ENCODE measurements around the gene KDM4B. TPM values are rescaled to one million over a fixed set of nuclear protein-coding genes. Genes with fewer than 3 reads are reported as not detected.

KDM4B gene
- total RNA-seq, 1 experiment from 2014 or later: 43.7 TPM

- no CpG with 5 or more reads among the region's 26 CpGs for WGBS (ENCODE audit: extremely low coverage, insufficient read length, low lambda C conversion rate)
- Histone ChIP-seq H3K79me2 (ENCODE audit: insufficient read depth, low read length) (no peaks in the 10 kb centered on the region), H4K91ac (ENCODE audit: insufficient read length, low read depth, low read length) (no peak overlapping the region), H4K20me1 (ENCODE audit: control insufficient read depth, insufficient read depth, insufficient read length) (no peaks in the 10 kb centered on the region), H3T11ph (ENCODE audit: low read length) (no peak overlapping the region), H2AFZ (ENCODE audit: low read length) (no peak overlapping the region), H3K4me2 (ENCODE audit: insufficient read depth, insufficient read length, low read length) (no peak overlapping the region), H2BK5ac (ENCODE audit: insufficient read length, low read length) (no peak overlapping the region), H3K79me1 (ENCODE audit: insufficient read depth, low read depth, low read length, poor library complexity, severe bottlenecking) (no peaks in the 10 kb centered on the region), H3K18ac (ENCODE audit: insufficient read length, low read depth, low read length) (no peak overlapping the region), H2BK15ac (ENCODE audit: low read depth, low read length) (no peak overlapping the region), H2BK120ac (ENCODE audit: low read depth, low read length, poor library complexity, severe bottlenecking) (no peak overlapping the region), H3K56ac (ENCODE audit: insufficient read length, low read depth, low read length) (no peak overlapping the region), H4K8ac (replicated peaks; ENCODE audit: insufficient read length, low read depth, low read length) (no peak overlapping the region), H2BK12ac (ENCODE audit: insufficient read length, low read depth, low read length) (no peak overlapping the region), H3K23ac (ENCODE audit: insufficient read length, low read depth, low read length) (no peak overlapping the region), H2BK20ac (ENCODE audit: low read depth, low read length, poor library complexity, severe bottlenecking) (no peak overlapping the region), H3K27ac (ENCODE audit: insufficient read length, low read depth, low read length) (no peak overlapping the region), H3K23me2 (ENCODE audit: insufficient read length, low read depth, low read length, poor library complexity, severe bottlenecking) (no peaks in the 10 kb centered on the region), H4K5ac (ENCODE audit: insufficient read length, low read depth, low read length) (no peak overlapping the region), H3K14ac (ENCODE audit: insufficient read depth, low read length) (no peak overlapping the region; the same call in 1 of the 2 replicates), H3K9me3 (ENCODE audit: control insufficient read depth, low read depth, low read length) (no peaks in the 10 kb centered on the region), H3K4me1 (ENCODE audit: insufficient read depth, low read length) (no peaks in the 10 kb centered on the region), H3K9ac (ENCODE audit: extremely low read depth, insufficient read length, low read length) (no peak overlapping the region), H3K27me3 (ENCODE audit: insufficient read depth, low read length) (no peaks in the 10 kb centered on the region), H2AK5ac (ENCODE audit: insufficient read length, low read length) (no peak overlapping the region), H3K4ac (ENCODE audit: low read depth, low read length) (no peak overlapping the region; the same call in 1 of the 2 replicates)
- H3K27ac Mint-ChIP-seq: peak overlapping the region; percentile 25 to 93 (median 82); a peak in 4 of 7 replicates
- H3K4me3 Mint-ChIP-seq: no peak overlapping the region
- TF ChIP-seq, protein P1, sequence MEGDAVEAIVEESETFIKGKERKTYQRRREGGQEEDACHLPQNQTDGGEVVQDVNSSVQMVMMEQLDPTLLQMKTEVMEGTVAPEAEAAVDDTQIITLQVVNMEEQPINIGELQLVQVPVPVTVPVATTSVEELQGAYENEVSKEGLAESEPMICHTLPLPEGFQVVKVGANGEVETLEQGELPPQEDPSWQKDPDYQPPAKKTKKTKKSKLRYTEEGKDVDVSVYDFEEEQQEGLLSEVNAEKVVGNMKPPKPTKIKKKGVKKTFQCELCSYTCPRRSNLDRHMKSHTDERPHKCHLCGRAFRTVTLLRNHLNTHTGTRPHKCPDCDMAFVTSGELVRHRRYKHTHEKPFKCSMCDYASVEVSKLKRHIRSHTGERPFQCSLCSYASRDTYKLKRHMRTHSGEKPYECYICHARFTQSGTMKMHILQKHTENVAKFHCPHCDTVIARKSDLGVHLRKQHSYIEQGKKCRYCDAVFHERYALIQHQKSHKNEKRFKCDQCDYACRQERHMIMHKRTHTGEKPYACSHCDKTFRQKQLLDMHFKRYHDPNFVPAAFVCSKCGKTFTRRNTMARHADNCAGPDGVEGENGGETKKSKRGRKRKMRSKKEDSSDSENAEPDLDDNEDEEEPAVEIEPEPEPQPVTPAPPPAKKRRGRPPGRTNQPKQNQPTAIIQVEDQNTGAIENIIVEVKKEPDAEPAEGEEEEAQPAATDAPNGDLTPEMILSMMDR (conservative IDR thresholded peaks at IDR 0.05): no peak
- peaks cover 7 to 10% of the 10 kb centered on the region in 2 experiments; a peak in 4 of 5 replicates for H3K9me3 Mint-ChIP-seq
- peaks cover 21 to 30% (median 29%) of the 10 kb centered on the region in 3 experiments for H3K36me3 Mint-ChIP-seq (ENCODE audit: insufficient read depth in 1 of 3, low read depth in 3 of 3)
- H3K4me1 Mint-ChIP-seq: peaks cover 12 to 37% of the 10 kb centered on the region in 2 experiments
- no peaks in the 10 kb centered on the region for H3K27me3 Mint-ChIP-seq (ENCODE audit: low read depth)
- no peak for DNase-seq
Measured at GRCh38 chr19:5093948-5094718, 125.2 kb downstream of the KDM4B start.
